SIG-M5 (cell line): ENCODE results near the gene SLC16A1.

Source experiments
- DNase-seq: peaks from one replicate; lab custom pipeline; 2025; lab: John Stamatoyannopoulos, UW

Gene SLC16A1

DNA sequence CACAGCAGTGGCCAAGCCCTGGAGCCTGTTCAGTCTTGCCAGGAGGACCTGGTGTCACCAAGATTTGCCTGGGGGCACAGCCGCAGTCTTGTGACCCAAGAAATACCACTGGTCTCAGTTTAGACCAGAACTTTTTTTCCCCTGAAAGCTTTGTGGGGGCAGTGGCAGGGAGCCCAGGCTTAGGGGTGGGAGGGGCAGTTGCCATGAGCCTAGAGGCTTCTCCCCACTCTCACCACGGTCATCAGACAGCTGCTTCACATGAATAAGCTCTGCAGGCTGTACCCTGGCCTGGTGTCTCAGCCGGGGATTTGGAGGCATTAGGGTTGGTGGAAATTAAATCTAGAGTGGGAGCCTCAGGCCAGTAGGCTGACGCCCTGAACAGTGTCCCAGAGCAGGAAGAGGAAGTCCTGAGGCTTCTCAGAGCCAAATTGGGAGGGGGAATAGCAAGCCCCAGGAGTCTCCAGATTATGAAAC lies 73.7 kb downstream of the SLC16A1 start:
- DNase-seq = no peak

DNA sequence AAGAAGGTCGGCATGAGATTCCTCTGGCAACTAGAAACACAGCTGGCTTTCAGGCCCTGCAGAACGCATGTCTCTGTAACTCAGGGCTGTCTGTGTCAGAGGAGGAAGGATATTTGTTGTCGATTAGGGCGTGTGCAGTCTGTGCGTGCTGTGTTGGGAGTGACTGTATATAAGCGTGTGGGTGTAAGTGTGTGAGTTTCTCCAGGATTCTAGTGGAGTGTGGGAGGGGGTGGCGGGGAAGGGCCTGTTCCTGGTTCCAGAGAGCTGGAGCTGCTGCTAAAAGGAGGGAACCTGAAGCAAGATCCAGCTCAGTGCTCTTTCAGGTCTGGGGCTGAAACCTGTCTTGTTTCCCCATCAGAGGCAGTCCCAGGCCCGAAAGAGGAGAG lies 74.3 kb downstream of the SLC16A1 start:
- DNase-seq = no peak

DNA sequence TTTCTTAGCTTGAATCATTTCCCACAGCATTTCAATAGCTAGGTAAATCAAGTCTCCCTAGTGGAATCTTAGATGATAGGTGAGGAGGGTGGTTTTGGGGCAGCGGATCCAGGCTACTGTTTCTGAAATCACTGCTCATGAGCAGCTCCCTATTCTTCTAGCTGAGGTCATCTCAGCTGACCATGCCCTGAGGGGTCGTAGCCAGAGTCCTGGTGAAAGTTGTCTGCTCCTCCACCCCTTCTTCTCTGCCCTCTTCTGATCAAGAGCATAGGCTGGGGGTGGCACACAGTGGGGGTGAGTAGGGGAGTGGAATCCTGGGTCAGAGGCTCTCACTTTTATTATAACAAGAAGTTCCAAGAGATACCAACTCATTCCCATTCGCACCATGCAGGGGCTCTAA lies 76.2 kb downstream of the SLC16A1 start:
- DNase-seq = no peak

DNA sequence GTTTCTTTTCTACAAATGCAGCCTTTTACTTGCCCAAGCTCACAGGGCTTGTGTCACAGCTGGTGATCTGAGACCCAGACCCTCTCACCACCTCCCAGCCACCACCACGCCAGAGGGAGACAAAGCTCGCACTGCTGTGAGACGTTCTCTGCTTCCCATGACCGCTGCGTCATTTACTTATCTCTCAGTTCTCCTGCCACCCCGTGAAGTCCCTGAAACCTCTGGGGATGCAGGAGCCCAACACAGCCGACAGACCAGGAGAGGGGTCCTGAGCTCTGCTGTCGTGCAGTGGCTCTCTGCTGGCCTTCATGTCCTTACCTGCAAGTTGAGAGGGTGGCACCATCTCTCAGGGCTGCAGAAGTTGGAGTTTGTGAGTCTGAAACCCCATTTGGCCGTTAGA lies 77.7 kb downstream of the SLC16A1 start:
- DNase-seq = no peak

DNA sequence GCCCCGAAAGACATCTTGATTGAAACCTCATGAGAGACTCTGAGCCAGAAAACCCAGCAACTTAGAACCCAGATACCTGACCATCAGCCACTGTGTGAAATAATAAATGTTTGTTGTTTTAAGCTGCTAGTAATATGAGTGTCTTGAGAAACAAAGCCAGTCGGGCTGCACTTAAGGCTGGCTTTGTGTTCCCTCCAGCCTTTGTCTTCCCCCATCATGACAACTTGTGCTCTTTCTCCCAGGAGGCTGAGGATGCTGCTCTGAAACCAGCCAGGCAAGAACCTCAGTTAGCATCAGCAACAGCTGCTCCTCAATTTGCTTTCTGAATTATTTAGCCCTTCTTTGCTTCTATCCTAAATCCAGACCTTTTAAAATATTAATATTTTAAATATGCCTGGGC lies 78.2 kb downstream of the SLC16A1 start:
- DNase-seq = no peak

DNA sequence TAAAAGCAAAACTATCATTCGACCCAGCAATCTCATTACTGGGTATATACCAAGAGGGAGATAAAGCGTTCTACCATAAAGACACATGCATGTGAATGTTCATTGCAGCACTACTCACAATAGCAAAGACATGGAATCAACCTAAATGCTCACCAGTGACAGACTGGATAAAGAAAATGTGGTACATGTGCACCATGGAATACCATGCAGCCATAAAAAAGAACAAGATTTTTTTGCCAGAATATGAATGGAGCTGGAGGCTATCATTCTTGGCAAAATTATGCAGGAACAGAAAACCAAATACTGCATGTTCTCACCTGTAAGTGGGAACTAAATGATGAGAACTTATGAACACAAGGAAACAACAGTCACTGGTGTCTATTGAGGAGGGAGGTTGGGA lies 79.7 kb downstream of the SLC16A1 start:
- DNase-seq = no peak

DNA sequence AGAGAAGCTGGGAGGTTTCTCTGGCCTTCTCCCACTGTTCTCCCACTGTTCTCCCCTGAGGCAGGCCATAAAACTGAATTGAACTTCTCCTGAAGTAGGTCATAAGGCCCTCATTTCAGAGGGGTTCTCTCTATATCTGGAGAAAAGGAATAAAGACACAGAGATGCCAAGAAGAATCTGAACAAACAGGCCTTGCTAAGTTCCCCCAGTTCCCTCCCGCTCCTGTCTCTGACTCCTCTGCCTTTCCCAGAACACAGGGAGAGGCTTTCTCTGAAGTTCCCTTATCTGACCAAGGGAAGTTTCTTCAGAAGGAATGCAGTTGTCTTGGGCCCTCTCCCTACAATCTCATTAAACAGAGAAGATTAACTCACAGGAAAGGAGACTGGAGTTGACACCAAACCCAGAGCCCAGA lies 83.4 kb downstream of the SLC16A1 start:
- no peak for DNase-seq

DNA sequence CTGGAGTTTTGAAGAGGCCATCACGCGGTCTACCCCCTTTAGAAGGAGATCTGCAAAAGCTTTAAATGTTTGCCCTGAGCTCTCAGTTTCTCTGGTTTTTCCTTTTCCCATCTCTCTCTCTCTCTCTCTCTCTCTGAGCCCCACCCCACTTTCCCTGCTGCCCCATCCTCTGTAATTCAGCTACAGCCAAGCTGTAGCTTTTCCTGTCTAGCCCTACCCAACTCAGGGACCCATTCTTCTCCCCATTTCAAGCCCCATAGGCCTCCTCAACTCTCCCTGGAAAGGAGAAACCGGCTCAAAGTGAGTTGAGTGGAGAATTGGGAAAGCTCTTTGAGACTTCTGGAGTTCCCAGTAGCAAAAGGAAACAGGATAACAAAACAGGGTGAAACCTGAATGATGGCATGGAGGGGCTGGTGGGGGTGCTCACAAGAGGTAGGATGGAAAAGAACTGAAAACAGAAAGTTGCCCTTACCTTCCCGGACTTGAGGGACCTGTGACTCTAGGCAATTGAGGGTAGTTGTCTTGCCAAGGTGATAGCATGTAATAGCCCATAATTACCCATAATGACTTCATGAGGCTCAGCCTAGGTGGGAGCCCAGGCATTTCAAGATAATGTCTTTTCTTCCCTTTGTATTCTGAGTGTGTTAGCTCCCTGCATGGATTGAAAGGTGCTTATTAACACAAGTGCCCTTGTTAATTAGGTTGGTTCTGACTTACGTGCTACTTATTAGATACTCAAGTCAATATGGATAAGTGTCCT lies 84.9 kb downstream of the SLC16A1 start:
- DNase-seq = no peak

DNA sequence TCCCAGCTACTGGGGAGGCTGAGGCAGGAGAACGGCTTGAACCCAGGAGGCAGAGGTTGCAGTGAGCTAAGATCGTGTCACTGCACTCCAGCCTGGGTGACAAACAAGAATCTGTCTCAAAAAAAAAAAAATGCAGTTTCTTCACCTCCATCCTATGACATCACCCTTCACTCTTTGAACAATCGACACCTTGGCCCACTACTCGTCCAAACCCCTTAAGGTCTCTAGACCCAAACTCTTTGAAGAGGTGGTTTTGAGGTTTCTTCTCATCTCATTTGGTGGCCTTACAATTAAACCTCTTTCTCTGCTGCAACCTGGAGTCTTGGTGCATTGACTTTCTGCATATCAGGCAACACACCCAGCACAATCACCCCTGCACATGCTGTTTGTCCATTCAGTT lies 86.1 kb downstream of the SLC16A1 start:
- no peak for DNase-seq

DNA sequence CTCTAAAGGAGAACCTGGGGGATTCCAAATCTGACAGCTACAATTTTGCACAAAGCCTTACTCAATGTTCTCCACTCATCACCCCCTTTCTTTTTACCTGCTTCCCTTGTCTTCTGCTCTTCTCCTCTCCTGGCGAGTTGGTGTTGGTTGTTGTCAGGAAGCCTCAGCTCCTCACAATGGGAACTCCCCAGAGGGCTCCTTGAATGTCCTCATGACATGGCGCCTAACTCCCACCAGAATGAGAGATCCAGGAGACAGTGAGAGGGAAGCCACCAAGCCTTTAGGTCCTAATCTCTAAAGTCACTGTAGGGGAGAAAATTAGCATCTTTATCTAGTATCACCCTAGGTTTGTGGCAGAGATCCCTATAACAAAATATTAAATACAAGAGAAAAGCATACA lies 87.8 kb downstream of the SLC16A1 start:
- no peak for DNase-seq

DNA sequence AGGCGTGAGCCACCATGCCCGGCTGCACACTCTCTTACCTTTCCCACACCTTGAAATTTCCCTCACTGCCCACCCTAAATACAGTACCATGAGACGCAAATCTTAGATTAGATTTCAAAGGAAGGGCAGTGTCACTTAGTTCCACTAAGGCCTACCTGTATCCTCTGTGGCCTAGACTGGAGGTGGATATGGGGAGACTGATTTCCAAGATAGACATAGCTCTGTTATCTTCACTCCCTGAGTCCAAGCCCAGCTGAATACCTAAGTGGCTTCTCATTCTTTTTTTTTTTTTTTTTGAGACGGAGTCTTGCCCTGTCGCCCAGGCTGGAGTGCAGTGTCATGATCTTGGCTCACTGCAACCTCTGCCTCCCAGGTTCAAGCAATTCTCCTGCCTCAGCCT lies 89.0 kb downstream of the SLC16A1 start:
- DNase-seq = no peak

DNA sequence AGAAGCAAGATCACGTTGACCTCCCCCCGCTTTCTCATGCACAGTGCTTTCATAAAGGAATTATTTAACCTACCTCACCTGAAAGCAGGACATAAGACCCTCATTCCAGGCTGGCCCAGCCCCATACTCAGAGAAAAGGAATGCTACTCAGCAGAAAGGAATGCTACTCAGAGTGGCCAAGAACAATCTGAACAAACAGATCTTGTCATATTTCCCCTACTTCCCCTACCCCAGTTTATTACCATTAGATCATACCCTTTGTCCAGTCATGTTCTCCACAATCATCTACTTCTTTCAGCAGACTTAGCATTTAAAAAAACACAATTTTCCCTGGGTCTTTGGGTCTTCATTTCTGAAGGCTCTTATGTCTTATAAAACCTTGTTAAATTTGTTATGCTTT lies 89.8 kb downstream of the SLC16A1 start:
- DNase-seq = no peak

DNA sequence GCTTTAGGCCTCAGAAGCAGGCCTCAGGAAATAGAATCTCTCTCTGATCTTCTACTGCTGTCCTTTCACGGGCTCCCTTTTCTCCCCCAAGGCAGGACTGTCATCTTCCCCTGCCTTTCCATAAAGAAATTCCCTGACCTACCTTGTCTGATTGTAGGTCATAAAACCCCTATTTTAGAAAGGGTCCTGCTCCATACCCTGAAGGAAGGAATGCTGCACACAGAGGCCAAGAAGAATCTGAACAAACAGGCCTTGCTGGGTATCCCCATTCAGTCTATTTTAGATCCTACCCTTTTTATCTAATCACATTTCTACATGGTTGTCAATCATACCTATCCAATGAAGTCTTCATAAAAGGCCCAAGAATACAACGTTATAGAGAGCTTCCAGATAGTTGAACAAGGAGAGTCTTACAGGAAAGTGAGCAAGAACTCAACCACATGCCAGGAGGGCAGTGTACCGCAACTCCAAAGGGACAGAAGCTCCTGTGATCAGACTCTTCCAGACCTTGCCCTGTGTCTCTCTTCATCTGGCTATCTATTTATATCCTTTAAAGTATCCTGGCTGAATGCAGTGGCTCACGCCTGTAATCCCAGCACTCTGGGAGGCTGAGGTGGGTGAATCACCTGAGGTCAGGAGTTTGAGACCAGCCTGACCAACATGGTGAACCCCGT lies 93.1 kb downstream of the SLC16A1 start:
- DNase-seq = no peak
